Suprapubic skin (tissue), 3 donors: ENCODE results near the gene PNCK.

Experiments
- CTCF ChIP-seq, 2 donors: fragments of 200-600 bp in 1 of 2; fragments of 450-650 bp in 1 of 2; sonication (generic) in 1 of 2; IDR thresholded peaks; one replicate each; pipeline ENCODE4 v1.5.1; 2016 to 2019; ENCODE audit warnings: antibody characterized with exemption in 2 of 2, mild to moderate bottlenecking in 1 of 2, moderate library complexity in 1 of 2
- EP300 ChIP-seq: sonication (generic); formaldehyde crosslinking; IDR thresholded peaks from one replicate; pipeline ENCODE4 v1.6.1; 2017; ENCODE audit warnings: antibody characterized with exemption
- POLR2A ChIP-seq, 2 donors: fragments of 450-650 bp; IDR thresholded peaks; one replicate each; pipeline ENCODE4 v1.6.1; 2017; ENCODE audit warnings: antibody characterized with exemption in 2 of 2, mild to moderate bottlenecking in 2 of 2, moderate library complexity in 2 of 2

GRCh38 chrX:153706799-153707198 lies 33.2 kb upstream of the PNCK start:
- TF ChIP-seq CTCF (IDR thresholded peaks at IDR 0.05), result no peak
- no peak for TF ChIP-seq POLR2A (IDR thresholded peaks at IDR 0.05)
- no peak for TF ChIP-seq EP300
